Endothelial cell of umbilical vein (primary cell): ENCODE measurements around the gene TLCD3B. TPM values are rescaled to one million over a fixed set of nuclear protein-coding genes. Genes with fewer than 3 reads are reported as not detected.
A peak's percentile ranks its signal among the peaks of the same experiment; 100 is the strongest.

Source experiments
- BruUV-seq: library from RNA; stranded (reverse); fragments of 400-500 nt; replicated peaks from 2 replicates; lab custom pipeline; 2021; lab: Mats Ljungman, UMichigan
- CTCF ChIA-PET: fragments of 300-600, 350-600 bp; sonication (Branson Sonifier 250); formaldehyde crosslinking; loops from one replicate; lab custom pipeline; 2021; ENCODE audit warnings: antibody characterized with exemption, inconsistent platforms; lab: Charles Lee
- POLR2A ChIA-PET: fragments of 300-600, 350-600 bp; sonication (Branson Sonifier 250); formaldehyde crosslinking; loops from one replicate; lab custom pipeline; 2021; ENCODE audit warnings: antibody characterized with exemption, inconsistent platforms; lab: Charles Lee
- DNase-seq: peaks from one replicate; pipeline ENCODE4 v3.0.0-alpha.2; 2011; ENCODE audit warnings: low read depth, low spot score
- FAIRE-seq: peaks from 2 replicates; lab custom pipeline; 2011; peaks lifted over from hg19 to GRCh38; lab: Jason Lieb, UNC
- H2AFZ ChIP-seq: 2 replicates; pipeline ENCODE4 v1.6.0; 2012; ENCODE audit warnings: low read depth, low read length, control low read depth, inconsistent platforms
- H3K27ac ChIP-seq: 2 replicates; pipeline ENCODE4 v1.5.1; 2011; ENCODE audit warnings: low read depth, mild to moderate bottlenecking, control low read depth, low read length, moderate library complexity; ENCODE audit not compliant: insufficient read depth
- H3K27me3 ChIP-seq, 2 experiments: 2 replicates each; pipeline versions ENCODE4 v1.6.0 to v1.6.1; 2011; ENCODE audit warnings: low read length in 2 of 2, mixed read lengths in 1 of 2; ENCODE audit not compliant: control insufficient read depth in 2 of 2, insufficient read depth in 2 of 2
- H3K36me3 ChIP-seq, 2 experiments: 2 replicates in 1 of 2; 3 replicates in 1 of 2; pipeline ENCODE4 v1.5.1; 2011; ENCODE audit warnings: low read length in 2 of 2, mild to moderate bottlenecking in 1 of 2, moderate library complexity in 1 of 2; ENCODE audit not compliant: control insufficient read depth in 2 of 2, insufficient read depth in 2 of 2; ENCODE audit errors: extremely low read depth in 1 of 2
- H3K4me1 ChIP-seq: 3 replicates; pipeline ENCODE4 v1.5.1; 2011; ENCODE audit warnings: mild to moderate bottlenecking, low read length; ENCODE audit not compliant: control insufficient read depth, insufficient read depth; ENCODE audit errors: extremely low read depth
- H3K4me2 ChIP-seq: 2 replicates; pipeline ENCODE4 v1.6.1; 2011; ENCODE audit warnings: low read length, control low read depth, mixed read lengths; ENCODE audit not compliant: insufficient read depth
- H3K4me3 ChIP-seq, 3 experiments: fragments of 200-600 bp in 1 of 3; sonication (generic), shearing (Covaris generic) in 1 of 3; replicated peaks in 1 of 3; 2 replicates each; pipeline ENCODE4 v1.5.1; 2011 to 2016; ENCODE audit warnings: control low read depth in 3 of 3, low read length in 3 of 3, mild to moderate bottlenecking in 2 of 3, inconsistent platforms in 1 of 3, low read depth in 1 of 3, moderate library complexity in 1 of 3; ENCODE audit not compliant: insufficient read depth in 1 of 3
- H3K79me2 ChIP-seq: 2 replicates; pipeline ENCODE4 v1.6.0; 2012; ENCODE audit warnings: low read length, inconsistent platforms; ENCODE audit not compliant: control insufficient read depth, insufficient read depth
- H3K9ac ChIP-seq: replicated peaks from 2 replicates; pipeline ENCODE3; 2011; ENCODE audit warnings: low read length, control low read depth; ENCODE audit not compliant: insufficient read depth; ENCODE audit errors: extremely low read depth
- H3K9me1 ChIP-seq: replicated peaks from 3 replicates; pipeline ENCODE4 v1.6.0; 2011; ENCODE audit warnings: mild to moderate bottlenecking, low read length; ENCODE audit not compliant: control insufficient read depth, insufficient read depth; ENCODE audit errors: extremely low read depth
- H3K9me3 ChIP-seq: replicated peaks from 2 replicates; pipeline ENCODE4 v1.5.1; 2012; ENCODE audit warnings: low read length, inconsistent platforms; ENCODE audit not compliant: control insufficient read depth, insufficient read depth
- H4K20me1 ChIP-seq: replicated peaks from 2 replicates; pipeline ENCODE3; 2011; ENCODE audit warnings: mild to moderate bottlenecking, low read length; ENCODE audit not compliant: control insufficient read depth, insufficient read depth; ENCODE audit errors: extremely low read depth
- CTCF ChIP-seq, 2 donors: IDR thresholded peaks; 1 replicate in 1 of 2; 2 replicates in 1 of 2; pipeline ENCODE4 v1.5.1; 2011; ENCODE audit warnings: low read length in 2 of 2, mild to moderate bottlenecking in 2 of 2, moderate library complexity in 2 of 2, control low read depth in 1 of 2, inconsistent platforms in 1 of 2, low read depth in 1 of 2; ENCODE audit not compliant: insufficient read depth in 1 of 2; ENCODE audit errors: extremely low read depth in 1 of 2
- EZH2 ChIP-seq: IDR thresholded peaks from 2 replicates; pipeline ENCODE4 v1.6.1; 2012; ENCODE audit warnings: borderline replicate concordance, low read depth, mild to moderate bottlenecking, moderate library complexity, low read length, inconsistent platforms; ENCODE audit not compliant: severe bottlenecking
- FOS ChIP-seq: IDR thresholded peaks from 2 replicates; pipeline ENCODE4 v1.6.1; 2011; ENCODE audit warnings: mild to moderate bottlenecking, low read length, moderate library complexity, borderline replicate concordance; ENCODE audit not compliant: insufficient read depth
- GATA2 ChIP-seq: IDR thresholded peaks from 2 replicates; pipeline ENCODE4 v1.7.0; 2011; ENCODE audit warnings: low read depth, mild to moderate bottlenecking, moderate library complexity, mixed read lengths, low read length; ENCODE audit not compliant: insufficient read length, insufficient read depth
- JUN ChIP-seq: IDR thresholded peaks from 2 replicates; pipeline ENCODE4 v1.6.1; 2011; ENCODE audit warnings: borderline replicate concordance, low read depth; ENCODE audit not compliant: insufficient read length, insufficient read depth
- MAX ChIP-seq: IDR thresholded peaks from 2 replicates; pipeline ENCODE4 v1.6.1; 2011; ENCODE audit not compliant: insufficient read depth, insufficient read length
- MYC ChIP-seq: IDR thresholded peaks from one replicate; pipeline ENCODE4 v1.6.1; 2011; ENCODE audit warnings: mild to moderate bottlenecking, low read depth, low read length
- POLR2A ChIP-seq: IDR thresholded peaks from 2 replicates; pipeline ENCODE4 v1.6.1; 2012; ENCODE audit warnings: low read depth, mild to moderate bottlenecking, control low read depth, low read length
- POLR2AphosphoS5 ChIP-seq: IDR thresholded peaks from 2 replicates; pipeline ENCODE4 v1.6.1; 2012; ENCODE audit warnings: low read depth, mild to moderate bottlenecking, control low read depth, low read length, moderate library complexity; ENCODE audit not compliant: insufficient read depth
- dilution Hi-C: fragments of 300-500 bp; cut with MboI; formaldehyde crosslinking; loops from one replicate; pipeline ENCODE4 v1.15.0; 2019; ENCODE audit warnings: low sequenced_read_pairs; ENCODE audit not compliant: extremely low pct_ligation_motif_present
- intact Hi-C: fragments of 100-400 bp; cut with micrococcal nuclease; formaldehyde crosslinking; loops from one replicate; pipeline ENCODE4 v1.10.0; 2022
- polyA plus RNA-seq, 4 experiments: library from polyadenylated mRNA; depleted of rRNA in 3 of 4; stranded (reverse) in 3 of 4; unstranded in 1 of 4; fragments of >200 nt; gene quantifications; 2 replicates each; pipeline versions ENCODE4 v1.2.1 to v1.2.3, GENCODE V29; 2011 to 2012; ENCODE audit warnings: missing spikeins in 1 of 4
- total RNA-seq: library from RNA; stranded (reverse); gene quantifications from 2 replicates; pipeline ENCODE4 v1.2.3, GENCODE V29; 2021

TLCD3B gene
- total and polyA plus RNA-seq, 2 donors (not counting 3 experiments of a cell fraction or from before 2014, with no cell fraction given) = 0.37 to 0.86 TPM

GRCh38 chr16:29978564-29979270, 52.4 kb downstream of the TLCD3B start:
- no peaks in the 10 kb centered on the region for H4K20me1 ChIP-seq
- H3K27ac ChIP-seq = peak overlapping the region; percentile 81
- H3K9me3 ChIP-seq = no peaks in the 10 kb centered on the region
- H3K9ac ChIP-seq = no peak overlapping the region
- peaks cover 47% of the 10 kb centered on the region for H3K4me1 ChIP-seq
- peaks cover 67% of the 10 kb centered on the region for H3K79me2 ChIP-seq
- H2AFZ ChIP-seq = no peak overlapping the region
- BruUV-seq = no TSS peak
- CTCF ChIA-PET = no interaction called here
- intact Hi-C loops = loop anchor here (5.0 kb wide), 1 partner anchor 186 kb away; the partner anchor contains the start of gene KIF22
- peaks cover 35 to 53% of the 10 kb centered on the region in 2 experiments for H3K36me3 ChIP-seq
- FAIRE-seq = no peak
- POLR2A ChIA-PET = no interaction called here
- TF ChIP-seq POLR2AphosphoS5 = no peak
- no peak for TF ChIP-seq POLR2A
- TF ChIP-seq FOS = no peak
- no peak for TF ChIP-seq GATA2
- TF ChIP-seq CTCF (IDR thresholded peaks at IDR 0.05; ENCODE audit: extremely low read depth in 1 of 2, insufficient read depth in 1 of 2, low read depth in 1 of 2, low read length in 2 of 2) = no peak
- TF ChIP-seq MYC = no peak
- TF ChIP-seq JUN = no peak
- TF ChIP-seq MAX = no peak
- TF ChIP-seq EZH2 = no peak
- DNase-seq = no peak
- H3K9me1 ChIP-seq = no peaks in the 10 kb centered on the region
- dilution Hi-C loops = no loop called here
- no peak overlapping the region for H3K4me3 ChIP-seq
- H3K4me2 ChIP-seq = no peak overlapping the region
- H3K27me3 ChIP-seq = no peaks in the 10 kb centered on the region
